NAMALWA (cell line): ENCODE results near the gene PPP4R2.

Experiments used
- DNase-seq: peaks from one replicate; pipeline ENCODE4 v3.0.0-alpha.2; 2015; ENCODE audit warnings: low spot score

The PPP4R2 gene

GRCh38 chr3:73069775-73070444, 73.3 kb downstream of the PPP4R2 start:
- no peak for DNase-seq

- no peak for DNase-seq
Measured at GRCh38 chr3:73070675-73071575, 74.3 kb downstream of the PPP4R2 start.

- DNase-seq, result no peak
Measured at GRCh38 chr3:73071952-73072351, 75.3 kb downstream of the PPP4R2 start.

GRCh38 chr3:73072634-73073033, 76.0 kb downstream of the PPP4R2 start:
- DNase-seq, result no peak

GRCh38 chr3:73073091-73073707, 76.6 kb downstream of the PPP4R2 start:
- DNase-seq, result no peak

GRCh38 chr3:73074781-73075180, 78.2 kb downstream of the PPP4R2 start:
- DNase-seq, result no peak

GRCh38 chr3:73080216-73080966, 83.8 kb downstream of the PPP4R2 start:
- DNase-seq, result no peak

GRCh38 chr3:73081140-73081539, 84.5 kb downstream of the PPP4R2 start:
- DNase-seq, result no peak

GRCh38 chr3:73084170-73084569, 87.6 kb downstream of the PPP4R2 start:
- no peak for DNase-seq

- peak; percentile 42 for DNase-seq
Measured at GRCh38 chr3:73086071-73086494, 89.5 kb downstream of the PPP4R2 start.

- peak; percentile 3 for DNase-seq
Measured at GRCh38 chr3:73094129-73094528, 97.5 kb downstream of the PPP4R2 start.

- DNase-seq, result no peak
Measured at GRCh38 chr3:73094951-73095350, 98.3 kb downstream of the PPP4R2 start.

GRCh38 chr3:73096169-73096568, 99.6 kb downstream of the PPP4R2 start:
- DNase-seq, result no peak

- DNase-seq, result no peak
Measured at GRCh38 chr3:73098026-73098425, 101.4 kb downstream of the PPP4R2 start.

GRCh38 chr3:73098873-73099272, 102.3 kb downstream of the PPP4R2 start:
- DNase-seq, result no peak

- DNase-seq, result peak; percentile 75
Measured at GRCh38 chr3:73100741-73101559, 104.3 kb downstream of the PPP4R2 start.

- DNase-seq, result no peak
Measured at GRCh38 chr3:73101881-73102280, 105.3 kb downstream of the PPP4R2 start.

- DNase-seq, result no peak
Measured at GRCh38 chr3:73107215-73107614, 110.6 kb downstream of the PPP4R2 start.

GRCh38 chr3:73107676-73108187, 111.1 kb downstream of the PPP4R2 start:
- no peak for DNase-seq

GRCh38 chr3:73108750-73109149, 112.1 kb downstream of the PPP4R2 start:
- no peak for DNase-seq

GRCh38 chr3:73110530-73110929, 113.9 kb downstream of the PPP4R2 start:
- no peak for DNase-seq
